Measurements from ENCODE around the gene NPAS3. TPM values are rescaled to one million over a fixed set of nuclear protein-coding genes. Genes with fewer than 3 reads are reported as not detected.

Gene NPAS3
- total and polyA plus RNA-seq, 7 donors, result 0.36 to 6.4 (median 4.6) TPM; not detected in 2

GRCh38 chr14:33836203-33836899 is 897.7 kb downstream of the NPAS3 start:
- Histone ChIP-seq H3K36me3 (no peaks in the 10 kb centered on the region), H3K27me3 (no peaks in the 10 kb centered on the region), H3K4me1 (peaks cover 0 to 7% (median 3%) of the 10 kb centered on the region in 4 donors), H3K4me3 (no peak overlapping the region), H3K9me3 (no peaks in the 10 kb centered on the region), H3K27ac (no peak overlapping the region)
- 75 to 84% methylated on average over 9 of the region's 9 CpGs for WGBS, 2 donors
- intact Hi-C loops (cut with DNase I), result no loop called here
- TF ChIP-seq POLR2A (IDR thresholded peaks at IDR 0.05), result no peak
- TF ChIP-seq POLR2AphosphoS5 (IDR thresholded peaks at IDR 0.05), result no peak
- no peak for DNase-seq

DNA sequence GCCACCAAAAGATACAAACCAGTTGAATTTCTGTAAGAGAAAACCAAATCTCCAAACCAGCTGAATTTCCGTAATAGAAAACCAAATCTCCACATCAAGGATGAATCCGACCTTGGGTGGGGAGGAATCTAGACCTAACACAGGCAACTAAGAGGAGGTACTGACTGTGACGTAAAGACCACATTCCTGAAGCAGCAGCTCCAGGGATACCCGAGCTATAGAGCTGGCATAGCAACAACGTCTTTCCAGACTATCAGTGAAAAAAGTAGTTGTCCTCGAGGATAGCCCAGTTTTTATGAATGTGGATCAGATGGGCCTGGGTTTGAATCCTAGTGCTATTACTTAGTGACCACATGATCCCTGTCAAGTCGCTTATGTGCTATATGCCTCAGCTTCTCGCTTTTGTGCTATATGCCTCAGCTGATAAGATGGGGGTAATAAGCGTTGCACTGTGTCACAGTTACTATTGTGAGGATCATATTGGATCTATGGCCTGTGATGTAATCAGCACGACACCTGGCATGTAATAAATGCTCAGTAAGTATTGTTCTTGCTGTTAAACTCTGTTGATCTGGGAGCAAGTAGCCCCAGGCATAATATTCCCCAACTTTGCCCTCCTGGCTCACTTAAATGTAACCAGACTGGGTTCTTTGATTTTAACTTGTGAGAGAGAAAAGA is 898.4 kb downstream of the NPAS3 start:
- H3K4me1 ChIP-seq, result peaks cover 0 to 8% (median 3%) of the 10 kb centered on the region in 4 donors
- H3K27me3 ChIP-seq, result no peaks in the 10 kb centered on the region
- no peaks in the 10 kb centered on the region for H3K9me3 ChIP-seq
- intact Hi-C loops (cut with DNase I), result no loop called here
- H3K36me3 ChIP-seq, result no peaks in the 10 kb centered on the region
- TF ChIP-seq POLR2AphosphoS5 (IDR thresholded peaks at IDR 0.05), result no peak
- TF ChIP-seq, protein P1, sequence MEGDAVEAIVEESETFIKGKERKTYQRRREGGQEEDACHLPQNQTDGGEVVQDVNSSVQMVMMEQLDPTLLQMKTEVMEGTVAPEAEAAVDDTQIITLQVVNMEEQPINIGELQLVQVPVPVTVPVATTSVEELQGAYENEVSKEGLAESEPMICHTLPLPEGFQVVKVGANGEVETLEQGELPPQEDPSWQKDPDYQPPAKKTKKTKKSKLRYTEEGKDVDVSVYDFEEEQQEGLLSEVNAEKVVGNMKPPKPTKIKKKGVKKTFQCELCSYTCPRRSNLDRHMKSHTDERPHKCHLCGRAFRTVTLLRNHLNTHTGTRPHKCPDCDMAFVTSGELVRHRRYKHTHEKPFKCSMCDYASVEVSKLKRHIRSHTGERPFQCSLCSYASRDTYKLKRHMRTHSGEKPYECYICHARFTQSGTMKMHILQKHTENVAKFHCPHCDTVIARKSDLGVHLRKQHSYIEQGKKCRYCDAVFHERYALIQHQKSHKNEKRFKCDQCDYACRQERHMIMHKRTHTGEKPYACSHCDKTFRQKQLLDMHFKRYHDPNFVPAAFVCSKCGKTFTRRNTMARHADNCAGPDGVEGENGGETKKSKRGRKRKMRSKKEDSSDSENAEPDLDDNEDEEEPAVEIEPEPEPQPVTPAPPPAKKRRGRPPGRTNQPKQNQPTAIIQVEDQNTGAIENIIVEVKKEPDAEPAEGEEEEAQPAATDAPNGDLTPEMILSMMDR (IDR thresholded peaks at IDR 0.05), result no peak
- H3K27ac ChIP-seq, result no peak overlapping the region
- no peak overlapping the region for H3K4me3 ChIP-seq
- 70 to 87% methylated on average over 10 of the region's 10 CpGs for WGBS, 2 donors
- no peak for DNase-seq

DNA sequence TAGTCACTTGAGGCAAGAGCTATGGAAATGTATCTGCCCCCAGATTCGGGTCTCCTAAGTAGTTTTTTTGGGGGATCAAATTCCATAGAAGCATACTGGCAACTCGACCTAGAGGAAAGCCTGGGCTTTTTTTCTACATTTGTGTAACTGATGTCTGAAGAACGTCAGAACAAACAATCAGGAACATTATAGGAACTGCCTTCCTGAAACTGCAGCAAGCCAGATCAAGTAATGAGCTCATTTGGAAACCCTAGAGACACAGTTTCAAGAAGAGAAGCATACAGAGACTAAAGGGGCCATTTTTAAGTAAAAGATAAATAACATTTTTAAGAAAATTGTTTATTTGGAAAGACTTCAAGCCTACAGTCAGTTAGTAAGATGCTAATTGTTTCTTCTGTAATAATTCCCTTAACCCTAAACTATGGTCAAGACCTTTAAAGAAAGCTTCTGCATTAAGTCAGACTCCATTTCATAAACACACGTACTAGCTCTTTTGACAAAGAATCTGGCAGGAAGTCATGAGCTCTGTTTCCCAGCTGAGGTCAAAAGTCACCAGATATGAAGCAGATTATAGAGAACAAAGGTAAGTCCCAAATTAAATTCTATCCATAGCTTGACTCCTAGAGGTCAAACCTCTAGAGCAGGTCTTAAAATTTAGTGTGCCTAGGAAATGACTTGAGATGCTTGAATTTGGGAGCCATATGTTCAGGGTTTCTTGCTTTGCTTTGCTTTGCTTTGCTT is 899.4 kb downstream of the NPAS3 start:
- Histone ChIP-seq H3K4me1 (peaks cover 0 to 16% (median 6%) of the 10 kb centered on the region in 4 donors), H3K27ac (no peak overlapping the region), H3K36me3 (no peaks in the 10 kb centered on the region), H3K4me3 (no peak overlapping the region), H3K9me3 (no peaks in the 10 kb centered on the region), H3K27me3 (no peaks in the 10 kb centered on the region)
- WGBS, 2 donors, result 46 to 66% methylated on average over 4 of the region's 4 CpGs
- intact Hi-C loops (cut with DNase I), result loop anchor here (2.0 kb wide), 1 partner anchor 261 kb away; no protein-coding TSS in a partner anchor
- DNase-seq, result no peak
- TF ChIP-seq POLR2AphosphoS5 (IDR thresholded peaks at IDR 0.05), result no peak
- TF ChIP-seq EP300 (IDR thresholded peaks at IDR 0.05), result no peak
- TF ChIP-seq, protein P1 (IDR thresholded peaks at IDR 0.05), result no peak
- no peak for TF ChIP-seq POLR2A (IDR thresholded peaks at IDR 0.05)

- WGBS, 2 donors, result 44 to 54% methylated on average over 16 of the region's 16 CpGs
- no peak for DNase-seq
- Histone ChIP-seq H3K9me3 (no peaks in the 10 kb centered on the region), H3K4me3 (no peak overlapping the region), H3K4me1 (peaks cover 0 to 16% (median 6%) of the 10 kb centered on the region in 4 donors), H3K27me3 (no peaks in the 10 kb centered on the region), H3K36me3 (no peaks in the 10 kb centered on the region), H3K27ac (no peak overlapping the region)
- intact Hi-C loops (cut with DNase I), result loop anchor here (1.0 to 5.0 kb wide), 4 partner anchors 259 to 483 kb away; no protein-coding TSS in a partner anchor
- TF ChIP-seq POLR2AphosphoS5 (IDR thresholded peaks at IDR 0.05) (no peak), POLR2A (IDR thresholded peaks at IDR 0.05) (no peak), EP300 (IDR thresholded peaks at IDR 0.05) (no peak)
- TF ChIP-seq, protein P1 (IDR thresholded peaks at IDR 0.05), result peak; percentile 76 to 84 (median 78)
Observed at GRCh38 chr14:33839193-33840076, 900.8 kb downstream of the NPAS3 start.

Data from sigmoid colon (tissue), 7 donors.